Measurements from ENCODE around the gene INTS2.
"Not testable (repeated sequence)": the region's sequence is repeated elsewhere in the genome, so short reads cannot be mapped to it uniquely, and the experiment has no call there.

The INTS2 gene

DNA sequence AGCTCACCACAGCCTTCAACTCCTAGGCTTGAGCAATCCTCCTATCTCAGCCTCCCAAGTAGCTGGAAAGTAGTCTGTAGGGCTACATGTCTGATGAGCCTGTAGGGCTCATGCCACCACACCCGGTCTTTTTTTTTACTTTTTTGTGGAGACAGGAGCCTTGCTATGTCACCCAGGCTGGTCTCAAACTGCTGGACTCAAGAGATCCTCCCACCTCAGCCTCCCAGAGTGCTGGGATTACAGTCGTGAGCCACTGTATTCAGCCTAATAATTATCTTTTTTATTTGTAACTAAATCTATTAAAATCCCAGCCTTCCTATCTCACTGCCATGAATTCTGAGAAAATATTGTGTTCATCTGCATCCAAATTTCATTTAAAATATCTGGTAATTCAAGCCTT lies 79.5 kb downstream of the INTS2 start:
- DNase-seq = no peak

DNA sequence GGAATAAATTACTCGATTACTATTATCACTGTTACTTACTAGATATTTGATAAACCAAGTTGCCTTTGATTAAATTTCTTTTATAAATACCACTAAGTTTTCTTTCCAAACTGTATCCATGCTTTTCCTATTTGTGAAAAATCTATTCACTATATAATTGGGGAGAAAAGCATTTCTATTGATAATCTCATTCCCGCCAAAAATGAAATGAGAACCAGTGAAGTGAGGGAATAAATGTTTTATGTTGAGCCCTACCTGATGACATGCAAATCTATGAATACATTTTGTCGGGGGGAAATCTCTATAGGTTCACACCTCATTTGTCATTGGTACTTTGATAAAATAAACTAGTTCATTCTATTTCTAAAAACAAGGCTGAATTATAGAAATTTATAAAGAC lies 80.1 kb downstream of the INTS2 start:
- DNase-seq = no peak

DNA sequence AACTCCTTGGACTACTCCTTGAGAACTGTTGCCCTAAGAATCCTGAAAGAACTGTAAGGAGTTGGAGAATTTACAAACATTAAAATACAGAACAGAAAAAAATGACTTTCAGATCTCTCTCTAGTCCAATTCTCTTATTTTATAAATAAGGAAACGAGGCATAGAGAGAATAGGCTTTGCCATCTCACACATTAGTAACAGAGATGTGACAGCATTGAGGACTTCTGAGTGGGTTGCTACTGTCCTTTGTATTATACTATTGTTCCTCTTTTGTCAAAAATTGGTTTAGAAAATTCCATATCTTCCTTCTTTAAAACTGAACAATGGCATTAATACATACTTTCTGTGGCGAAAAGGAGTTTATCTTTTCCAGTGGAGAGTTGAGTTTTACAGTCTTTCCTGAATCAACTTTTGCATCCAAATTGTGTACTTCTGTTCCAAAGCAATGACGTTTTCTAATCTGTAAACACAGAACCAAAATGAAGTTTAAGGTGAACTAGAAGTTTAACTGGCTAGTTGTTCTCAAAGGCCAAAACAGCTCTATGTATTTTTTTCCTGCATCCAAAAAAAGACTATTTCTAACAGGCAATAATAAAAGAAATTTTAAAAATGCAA lies 80.9 kb downstream of the INTS2 start:
- DNase-seq = no peak

DNA sequence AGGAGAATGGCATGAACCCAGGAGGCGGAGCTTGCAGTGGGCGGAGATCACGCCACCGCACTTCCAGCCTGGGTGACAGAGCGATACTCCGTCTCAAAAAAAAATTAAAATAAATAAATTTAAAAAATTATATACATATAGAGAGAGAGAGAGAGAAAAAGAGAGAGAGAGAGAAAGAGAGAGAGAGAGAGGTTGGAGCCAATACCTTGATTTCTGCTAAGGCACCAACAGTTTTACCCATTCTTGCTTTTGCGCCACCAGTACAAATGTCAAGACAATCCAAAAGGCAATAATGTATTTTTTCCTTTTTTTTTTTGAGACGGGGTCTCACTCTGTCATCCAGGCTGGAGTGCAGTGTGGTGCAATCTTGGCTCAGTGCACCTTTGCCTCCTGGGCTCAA lies 81.7 kb downstream of the INTS2 start:
- DNase-seq = no peak

DNA sequence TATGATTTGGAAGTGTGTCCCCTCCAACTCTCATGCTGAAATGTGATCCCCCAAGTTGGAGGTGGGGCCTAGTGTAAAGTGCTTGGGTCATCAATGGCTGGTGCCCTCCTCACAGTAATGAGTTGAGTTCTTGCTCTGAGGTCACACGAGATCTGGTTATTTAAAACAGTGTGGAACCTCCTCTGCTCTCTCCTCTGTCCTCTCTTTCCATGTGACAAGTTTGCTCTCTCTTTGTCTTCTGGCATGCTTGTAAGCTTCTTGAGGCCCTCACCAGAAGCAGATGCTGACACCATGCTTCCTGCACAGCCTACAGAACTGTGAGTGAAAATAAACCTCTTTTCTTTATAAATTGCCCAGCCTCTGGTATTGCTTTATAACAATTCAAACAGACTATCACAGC lies 84.3 kb downstream of the INTS2 start:
- no peak for DNase-seq

DNA sequence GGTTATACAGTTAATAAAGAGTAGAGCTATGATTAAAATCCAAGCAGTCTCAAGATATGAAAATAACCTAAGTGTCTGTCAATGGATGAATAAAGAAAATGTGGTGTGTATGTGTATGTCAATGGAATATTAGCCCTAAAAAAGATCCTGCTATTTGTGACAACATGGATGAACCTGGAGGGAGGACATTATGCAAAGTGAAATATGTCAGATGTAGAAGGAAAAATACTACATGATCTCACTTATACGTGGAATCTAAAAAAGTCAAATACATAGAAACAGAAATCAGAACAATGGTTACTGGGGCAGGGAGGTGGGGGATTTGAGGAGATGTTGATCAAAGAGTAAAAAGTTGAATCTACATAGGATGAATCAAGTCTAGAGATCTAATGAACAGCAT lies 84.9 kb downstream of the INTS2 start:
- no peak for DNase-seq

DNA sequence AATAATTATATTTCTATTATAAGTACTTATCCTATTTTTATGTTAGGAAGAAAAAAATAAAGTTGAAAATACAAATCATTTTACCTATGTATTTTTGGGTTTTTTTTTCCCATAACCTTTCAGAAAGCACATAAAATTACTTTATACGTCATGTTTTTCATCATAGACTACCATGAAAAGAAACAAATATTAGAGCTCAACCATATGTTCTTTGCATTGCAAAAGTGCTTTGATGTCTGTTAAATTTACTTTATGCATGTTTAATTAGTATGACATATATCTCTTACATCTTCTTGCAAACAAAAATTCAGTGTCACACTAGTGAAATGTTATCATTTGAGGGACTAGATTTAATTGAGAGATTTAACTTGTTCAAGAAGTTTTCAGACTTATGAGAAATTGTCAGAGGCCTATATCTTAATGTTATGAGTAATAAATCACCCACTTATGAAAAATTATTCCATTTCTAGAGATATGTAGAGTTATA lies 88.4 kb downstream of the INTS2 start:
- DNase-seq = no peak

DNA sequence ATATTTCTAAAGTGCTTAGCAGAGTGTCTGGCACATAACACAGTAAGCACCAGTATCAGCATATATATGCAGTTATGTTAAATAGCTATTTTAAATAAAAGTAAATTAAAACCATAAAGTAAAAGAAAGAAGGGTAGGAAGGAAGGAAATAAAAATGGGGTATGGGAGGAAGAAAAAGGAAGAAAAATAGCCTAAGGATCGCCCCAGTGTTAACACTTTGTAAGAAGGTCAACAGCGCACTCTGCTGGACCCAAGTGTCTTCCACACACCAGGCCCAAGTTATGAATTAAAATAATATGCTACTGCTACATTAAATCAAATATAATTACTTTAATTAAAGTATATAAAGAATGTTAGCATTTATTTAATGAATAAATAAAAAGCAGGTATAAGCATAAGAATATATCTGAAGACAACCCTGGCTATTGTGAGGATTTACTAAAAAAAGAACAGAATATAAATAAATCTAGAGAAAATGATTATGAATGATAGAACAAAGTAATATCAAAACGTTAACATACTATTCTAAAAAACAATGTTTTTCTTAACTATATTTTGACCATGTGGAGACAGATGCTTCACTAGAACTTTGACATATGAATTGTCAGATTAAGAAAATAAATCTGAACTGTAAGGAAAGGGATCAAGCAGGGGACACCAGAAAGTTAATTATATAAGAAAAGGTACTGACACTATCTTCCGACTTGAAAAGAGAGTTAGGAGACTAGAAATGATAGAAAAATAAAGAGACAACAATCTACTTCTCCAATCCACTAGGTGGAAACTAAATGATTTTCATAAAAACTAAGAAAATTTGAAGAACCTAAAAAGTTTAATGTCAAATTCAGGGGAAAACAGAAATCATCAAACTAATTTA lies 90.4 kb downstream of the INTS2 start:
- DNase-seq = peak; percentile 44

DNA sequence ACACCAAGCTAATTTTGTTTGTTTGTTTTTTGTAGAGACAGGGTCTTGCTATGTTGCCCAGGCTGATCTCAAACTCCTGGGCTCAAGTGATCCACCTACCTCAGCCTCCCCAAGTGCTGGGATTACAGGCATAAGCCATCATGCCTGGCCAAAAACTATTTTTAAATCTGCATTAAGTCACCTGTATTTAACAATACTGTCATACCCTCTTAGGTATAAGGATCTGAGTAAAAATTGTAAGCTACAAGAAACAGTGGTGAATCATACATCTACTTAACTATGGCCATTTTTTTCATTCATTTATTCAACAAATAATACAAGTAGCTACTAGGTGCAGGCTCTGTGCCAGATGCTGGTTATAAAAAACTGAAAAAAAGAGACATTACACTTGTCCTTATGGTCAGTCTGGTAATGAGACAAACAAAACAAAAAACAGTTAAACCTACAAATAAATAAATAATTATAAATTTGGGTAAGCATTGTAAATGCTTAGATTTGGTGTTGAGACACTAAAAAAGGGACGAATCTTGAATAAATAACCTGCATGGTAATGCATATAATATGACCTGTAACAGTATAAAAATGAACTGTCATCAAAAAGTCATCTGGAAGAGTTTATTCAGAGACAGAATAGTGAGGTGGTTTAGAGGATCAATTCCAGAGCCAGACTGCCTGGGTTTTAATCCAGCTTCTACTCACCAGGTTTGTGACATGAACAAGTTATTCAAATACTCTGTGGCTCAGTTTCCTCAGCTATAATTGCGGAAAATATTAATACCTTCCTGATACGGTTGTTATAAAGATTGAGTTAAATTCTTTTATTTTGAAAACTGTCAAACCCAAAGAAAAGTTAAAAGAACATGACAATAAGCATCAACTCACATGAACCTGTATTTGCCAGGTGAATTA lies 91.3 kb downstream of the INTS2 start:
- DNase-seq = no peak

DNA sequence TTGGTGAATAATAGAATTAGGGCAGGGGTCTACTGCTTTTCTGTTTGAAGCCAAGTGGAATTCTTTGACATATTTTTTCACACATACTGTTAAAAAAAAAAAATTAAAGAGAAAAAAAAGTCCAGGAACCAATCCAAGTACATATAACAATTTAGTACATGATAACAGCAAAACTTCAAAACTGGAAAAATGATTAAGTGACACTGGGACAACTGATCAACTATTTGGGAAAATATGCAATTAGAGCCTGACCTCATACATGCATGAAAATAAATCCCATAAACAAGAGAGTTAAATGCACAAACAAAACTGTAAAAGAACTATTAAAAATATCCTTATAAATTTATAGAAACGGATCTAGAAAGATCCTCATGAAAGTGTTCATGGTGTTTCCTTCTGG lies 92.2 kb downstream of the INTS2 start:
- DNase-seq = no peak

DNA sequence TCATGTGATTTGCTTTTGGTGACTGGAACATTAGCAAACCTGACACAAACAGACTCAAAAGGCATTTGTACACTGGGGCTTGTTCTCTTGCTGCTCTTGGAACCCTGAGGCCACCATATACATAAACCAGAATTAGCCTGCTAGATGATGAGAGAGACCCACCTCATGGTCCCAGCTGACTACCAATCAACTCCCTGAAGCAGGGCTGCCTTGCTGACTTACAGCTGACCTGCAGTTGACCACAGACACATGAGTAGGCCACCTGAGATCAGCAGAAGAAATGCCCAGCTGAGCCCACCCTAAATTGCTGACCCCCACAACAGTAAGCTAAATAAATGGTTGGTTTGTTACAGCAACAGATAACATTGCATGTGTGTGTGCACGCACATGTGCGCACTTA lies 93.2 kb downstream of the INTS2 start:
- no peak for DNase-seq

DNA sequence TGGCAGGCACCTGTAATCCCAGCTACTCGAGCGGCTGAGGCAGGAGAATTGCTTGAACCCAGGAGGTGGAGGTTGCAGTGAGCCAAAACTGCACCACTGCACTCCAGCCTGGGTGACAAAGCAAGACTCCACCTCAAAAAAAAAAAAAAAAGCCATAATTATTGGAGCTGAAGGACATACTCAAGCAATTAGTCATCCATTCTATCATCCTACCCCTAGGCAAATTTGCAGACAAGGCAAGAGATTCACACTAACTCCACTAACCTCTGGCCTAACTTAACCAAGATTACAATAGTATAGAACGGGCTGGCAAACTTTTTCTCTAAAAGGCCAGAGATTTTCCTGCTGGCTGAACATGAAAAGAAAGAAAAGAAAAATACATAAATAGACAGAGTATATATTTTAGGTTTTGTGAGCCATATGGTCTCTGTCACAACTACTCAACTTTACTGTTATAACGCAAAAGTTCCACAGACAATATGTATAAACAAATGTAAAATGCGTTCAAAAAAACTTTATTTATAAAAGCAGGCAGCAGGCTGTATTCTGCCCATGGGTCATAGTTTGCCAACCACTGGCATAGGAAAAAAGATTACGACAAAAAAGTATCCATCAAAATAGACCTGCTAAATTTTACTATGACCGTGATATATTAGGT lies 94.1 kb downstream of the INTS2 start:
- no peak for DNase-seq

DNA sequence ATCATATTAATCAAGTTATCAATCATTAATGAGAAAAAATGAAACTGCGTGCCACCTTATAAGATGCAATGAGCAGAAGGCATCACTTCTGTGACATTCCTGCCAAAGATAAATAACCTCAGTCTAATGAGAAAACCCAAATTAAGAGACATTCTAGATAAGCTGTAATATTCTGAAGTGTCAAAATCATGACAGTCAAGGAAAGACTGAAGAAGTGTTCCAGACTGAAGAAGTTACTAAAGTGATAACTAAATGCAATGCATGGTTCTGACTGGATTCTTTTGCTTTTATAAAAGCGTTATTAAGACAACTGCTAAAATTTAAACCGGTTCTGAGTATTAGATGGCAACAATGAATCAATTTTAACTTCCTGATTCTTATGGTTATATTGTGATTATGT lies 95.3 kb downstream of the INTS2 start:
- no peak for DNase-seq

DNA sequence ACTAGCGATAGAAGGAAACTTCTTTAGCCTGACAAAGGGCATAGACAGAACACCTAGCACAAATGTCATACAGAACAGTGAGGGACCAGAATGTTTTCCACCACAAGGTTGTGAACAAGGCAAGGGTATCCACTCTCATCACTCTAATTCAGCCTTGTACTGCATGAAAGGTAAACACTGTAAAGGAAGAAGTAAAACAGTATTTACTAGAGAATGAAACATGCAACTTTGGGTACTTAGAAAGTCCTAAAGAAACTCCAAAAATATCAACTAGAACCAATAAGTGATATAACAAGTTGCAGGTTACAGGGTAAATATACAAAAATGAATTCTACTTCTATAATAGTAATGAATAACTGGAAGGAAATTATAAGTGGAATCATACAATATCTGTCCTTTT lies 96.7 kb downstream of the INTS2 start:
- DNase-seq = no peak

DNA sequence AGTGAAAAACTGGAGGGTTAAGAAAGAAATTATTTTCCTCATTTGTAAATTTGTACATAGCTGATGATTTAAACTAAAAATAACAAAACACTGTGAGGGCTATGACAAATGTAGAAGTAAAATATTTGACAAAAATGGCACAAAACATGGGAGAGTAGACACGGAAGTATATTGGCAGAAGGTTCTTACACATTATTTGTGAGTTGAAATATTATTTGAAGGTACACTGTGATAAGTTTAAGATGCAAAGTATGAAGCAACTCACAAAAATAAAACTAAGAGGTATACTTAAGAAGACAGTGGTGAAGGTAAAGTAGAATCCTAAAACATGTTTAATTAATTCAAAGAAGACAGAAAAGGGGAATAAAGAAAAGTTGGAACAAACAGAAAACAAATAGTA lies 99.1 kb downstream of the INTS2 start:
- DNase-seq = no peak

DNA sequence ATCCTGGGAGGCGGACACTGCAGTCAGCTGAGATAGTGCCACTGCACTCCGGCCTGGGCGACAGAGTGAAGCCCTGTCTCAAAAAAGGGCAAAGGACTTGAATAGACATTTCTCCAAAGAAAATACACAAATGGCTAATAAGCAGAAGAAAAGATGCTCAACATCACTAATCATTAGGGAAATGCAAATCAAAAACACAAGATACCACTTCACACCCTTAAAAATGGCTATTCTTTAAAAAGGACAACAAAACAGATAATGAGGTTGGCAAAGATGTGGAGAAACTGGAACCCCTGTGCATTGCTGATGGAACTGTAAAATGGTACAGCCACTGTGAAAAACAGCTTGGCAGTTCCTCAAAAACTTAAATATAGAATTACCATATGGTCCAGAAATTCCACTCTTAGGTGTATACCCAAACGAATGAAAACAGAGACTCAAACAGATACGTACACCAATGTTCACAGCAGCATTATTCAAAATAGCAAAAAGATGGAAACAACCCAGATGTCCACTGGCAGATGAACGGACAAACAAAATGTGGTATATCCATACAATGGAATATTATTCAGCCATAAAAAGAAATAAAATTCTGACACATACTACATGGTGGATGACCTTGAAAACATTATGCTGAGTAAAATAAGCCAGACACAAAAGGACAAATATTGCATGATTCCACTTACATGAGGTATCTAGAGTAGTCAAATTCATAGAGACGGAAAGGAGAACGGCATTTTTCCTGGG lies 100.0 kb downstream of the INTS2 start:
- DNase-seq = no peak

DNA sequence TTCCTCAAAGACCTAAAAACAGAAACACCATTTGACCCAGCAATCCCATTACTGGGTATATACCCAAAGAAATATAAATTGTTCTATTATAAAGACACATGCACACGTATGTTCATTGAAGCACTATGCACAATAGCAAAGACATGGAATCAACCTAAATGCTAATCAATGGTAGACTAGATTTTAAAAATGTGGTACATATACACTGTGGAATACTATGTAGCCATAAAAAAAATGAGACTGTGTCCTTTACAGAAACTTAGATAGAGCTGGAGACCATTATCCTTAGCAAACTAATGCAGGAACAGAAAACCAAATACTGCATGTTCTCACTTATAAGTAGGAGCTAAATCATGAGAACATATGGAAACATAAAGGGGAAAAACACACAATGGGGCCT lies 100.9 kb downstream of the INTS2 start:
- not testable (repeated sequence) for DNase-seq

DNA sequence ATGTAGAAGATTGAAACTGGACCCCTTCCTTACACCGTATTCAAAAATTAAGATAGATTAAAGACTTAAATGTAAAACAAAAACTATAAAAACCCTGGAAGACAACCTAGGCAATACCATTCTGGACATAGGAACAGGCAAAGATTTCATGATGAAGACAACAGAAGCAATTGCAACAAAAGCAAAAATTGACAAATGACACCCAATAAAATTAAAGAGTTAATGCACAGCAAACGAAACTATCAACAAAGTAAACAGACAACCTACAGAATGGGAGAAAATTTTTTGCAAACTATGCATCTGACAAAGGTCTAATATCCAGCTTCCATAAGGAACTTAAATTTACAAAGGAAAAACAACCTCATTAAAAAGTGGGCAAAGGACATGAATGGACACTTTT lies 101.6 kb downstream of the INTS2 start:
- DNase-seq = not testable (repeated sequence)

DNA sequence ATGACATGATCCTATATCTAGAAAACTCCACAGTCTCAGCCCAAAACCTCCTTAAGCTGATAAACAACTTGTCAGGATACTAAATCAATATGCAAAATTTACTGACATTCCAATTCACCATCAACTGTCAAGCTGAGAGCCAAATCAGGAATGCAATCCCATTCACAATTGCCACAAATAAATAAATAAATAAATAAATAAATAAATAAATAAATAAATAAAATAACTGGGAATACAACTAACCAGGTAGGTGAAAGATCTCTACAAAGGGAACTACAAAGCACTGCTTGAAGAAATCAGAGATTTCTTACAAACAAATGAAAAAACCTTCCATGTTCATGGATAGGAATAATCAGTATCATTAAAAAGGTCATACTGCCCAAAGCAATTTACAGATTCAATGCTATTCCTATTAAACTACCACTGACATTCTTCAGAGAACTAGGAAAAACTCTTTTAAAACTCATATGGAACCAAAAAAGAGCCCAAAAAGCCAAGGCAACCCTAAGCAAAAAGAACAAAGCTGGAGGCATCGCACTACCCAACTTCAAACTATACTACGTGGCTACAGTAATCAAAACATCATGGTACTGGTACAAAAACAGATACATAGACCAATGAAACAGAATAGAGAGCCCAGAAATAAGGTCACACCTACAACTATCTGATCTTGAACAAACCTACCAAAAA lies 102.2 kb downstream of the INTS2 start:
- no peak for DNase-seq

DNA sequence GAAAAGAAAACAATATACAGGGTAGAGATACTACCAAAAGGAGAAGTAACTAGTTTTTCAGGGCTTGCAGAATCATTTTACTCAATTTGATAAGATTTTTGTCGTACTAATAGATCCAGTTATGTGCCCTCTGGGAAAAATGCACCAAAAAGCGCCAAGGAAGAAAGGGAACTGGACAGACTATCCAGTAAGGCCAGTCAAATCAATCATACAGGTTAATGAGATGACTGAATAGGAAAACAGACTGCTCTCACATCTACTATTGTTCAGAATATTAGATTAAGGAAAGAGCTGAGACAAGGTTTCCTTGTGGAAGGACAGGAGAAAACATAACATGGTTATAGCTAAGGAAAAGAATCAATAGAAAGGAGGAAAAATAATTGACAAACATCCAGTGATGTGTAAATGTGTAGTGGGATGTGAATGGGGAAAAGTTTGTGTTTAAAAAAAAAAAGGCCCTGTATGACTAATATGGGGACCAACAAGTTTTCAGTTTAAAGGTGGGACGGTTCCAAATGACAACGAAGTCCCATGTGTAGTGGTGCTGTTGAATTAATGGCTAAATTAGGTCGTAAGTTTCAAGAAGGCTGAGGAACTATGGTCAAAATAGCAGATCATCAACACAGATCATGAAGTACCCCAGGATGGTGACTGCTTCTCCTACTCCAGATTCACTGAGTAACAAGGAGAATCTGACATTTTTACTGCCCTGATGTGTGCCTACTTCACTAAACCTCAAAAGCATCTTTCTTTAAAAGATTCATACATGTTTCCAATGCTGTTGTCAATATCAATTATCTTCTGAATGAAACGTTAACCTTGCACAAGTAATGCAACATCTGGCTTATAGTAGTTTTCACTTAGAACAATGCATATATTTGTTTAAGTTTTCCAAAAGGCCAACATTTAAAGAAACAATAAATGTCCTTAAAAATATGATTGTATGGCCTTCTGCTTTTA lies 105.2 kb downstream of the INTS2 start:
- DNase-seq = no peak

Measured in NCI-H1694 (cell line).